ENCODE data around the gene TRIM71. TPM values are rescaled to one million over a fixed set of nuclear protein-coding genes. Genes with fewer than 3 reads are reported as not detected.

The TRIM71 gene
- total RNA-seq, 1 donor from 2014 or later: not detected

DNA sequence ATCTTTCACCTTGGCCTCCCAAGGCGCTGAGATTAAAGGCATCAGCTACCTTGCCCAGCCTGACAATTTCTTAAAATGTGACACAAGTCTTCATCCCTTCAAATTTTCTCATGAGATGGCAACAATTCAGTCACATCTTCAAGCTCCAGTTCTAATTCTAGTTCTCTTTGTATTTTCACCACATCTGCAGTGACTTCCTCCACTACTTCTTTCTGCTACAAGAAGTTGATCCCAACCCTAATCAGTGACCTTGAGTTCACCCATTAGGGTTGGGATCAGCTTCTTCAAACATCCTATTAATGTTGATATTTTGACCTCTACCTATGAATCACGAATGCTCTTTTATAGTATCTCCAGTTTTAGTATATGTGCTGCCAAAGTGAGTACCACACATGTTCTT is 59.8 kb downstream of the TRIM71 start:
- Mint-ChIP-seq H3K27ac (no peak overlapping the region), H3K9me3 (no peaks in the 10 kb centered on the region), H3K4me3 (no peak overlapping the region), H3K36me3 (ENCODE audit: low read depth) (no peaks in the 10 kb centered on the region), H3K27me3 (peaks cover 8% of the 10 kb centered on the region), H3K4me1 (no peaks in the 10 kb centered on the region)
- CTCF ChIA-PET: no interaction called here
- DNase-seq: no peak
- ATAC-seq (ENCODE audit: low read depth): no peak
- TF ChIP-seq, protein P1, sequence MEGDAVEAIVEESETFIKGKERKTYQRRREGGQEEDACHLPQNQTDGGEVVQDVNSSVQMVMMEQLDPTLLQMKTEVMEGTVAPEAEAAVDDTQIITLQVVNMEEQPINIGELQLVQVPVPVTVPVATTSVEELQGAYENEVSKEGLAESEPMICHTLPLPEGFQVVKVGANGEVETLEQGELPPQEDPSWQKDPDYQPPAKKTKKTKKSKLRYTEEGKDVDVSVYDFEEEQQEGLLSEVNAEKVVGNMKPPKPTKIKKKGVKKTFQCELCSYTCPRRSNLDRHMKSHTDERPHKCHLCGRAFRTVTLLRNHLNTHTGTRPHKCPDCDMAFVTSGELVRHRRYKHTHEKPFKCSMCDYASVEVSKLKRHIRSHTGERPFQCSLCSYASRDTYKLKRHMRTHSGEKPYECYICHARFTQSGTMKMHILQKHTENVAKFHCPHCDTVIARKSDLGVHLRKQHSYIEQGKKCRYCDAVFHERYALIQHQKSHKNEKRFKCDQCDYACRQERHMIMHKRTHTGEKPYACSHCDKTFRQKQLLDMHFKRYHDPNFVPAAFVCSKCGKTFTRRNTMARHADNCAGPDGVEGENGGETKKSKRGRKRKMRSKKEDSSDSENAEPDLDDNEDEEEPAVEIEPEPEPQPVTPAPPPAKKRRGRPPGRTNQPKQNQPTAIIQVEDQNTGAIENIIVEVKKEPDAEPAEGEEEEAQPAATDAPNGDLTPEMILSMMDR (IDR thresholded peaks at IDR 0.05): no peak
- intact Hi-C loops (cut with micrococcal nuclease): no loop called here
- POLR2A ChIA-PET: no interaction called here

DNA sequence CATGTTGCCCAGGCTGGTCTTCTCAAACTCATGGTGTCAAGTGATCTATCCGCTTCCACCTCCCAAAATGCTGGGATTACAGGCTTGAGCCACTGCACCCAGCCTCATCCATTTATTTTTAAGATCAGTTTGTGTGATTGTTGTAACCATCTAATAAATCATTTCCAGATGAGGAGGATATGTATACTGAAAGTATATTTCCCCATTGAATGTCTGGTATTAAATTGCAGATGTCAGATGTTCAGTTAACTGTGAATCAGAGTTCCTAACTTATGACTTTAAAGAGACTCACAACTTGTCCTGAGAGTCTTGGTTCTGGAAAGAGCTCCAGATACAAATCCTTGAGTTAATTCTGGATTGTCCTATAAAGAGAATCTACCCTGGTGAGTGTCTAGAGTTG is 62.4 kb downstream of the TRIM71 start:
- Mint-ChIP-seq H3K4me3 (no peak overlapping the region), H3K27me3 (peaks cover 3% of the 10 kb centered on the region), H3K27ac (no peak overlapping the region), H3K4me1 (peaks cover 4% of the 10 kb centered on the region), H3K36me3 (ENCODE audit: low read depth) (no peaks in the 10 kb centered on the region), H3K9me3 (no peaks in the 10 kb centered on the region)
- TF ChIP-seq, protein P1 (IDR thresholded peaks at IDR 0.05): no peak
- POLR2A ChIA-PET: no interaction called here
- intact Hi-C loops (cut with micrococcal nuclease): no loop called here
- no peak for ATAC-seq (ENCODE audit: low read depth)
- no peak for DNase-seq
- CTCF ChIA-PET: no interaction called here

DNA sequence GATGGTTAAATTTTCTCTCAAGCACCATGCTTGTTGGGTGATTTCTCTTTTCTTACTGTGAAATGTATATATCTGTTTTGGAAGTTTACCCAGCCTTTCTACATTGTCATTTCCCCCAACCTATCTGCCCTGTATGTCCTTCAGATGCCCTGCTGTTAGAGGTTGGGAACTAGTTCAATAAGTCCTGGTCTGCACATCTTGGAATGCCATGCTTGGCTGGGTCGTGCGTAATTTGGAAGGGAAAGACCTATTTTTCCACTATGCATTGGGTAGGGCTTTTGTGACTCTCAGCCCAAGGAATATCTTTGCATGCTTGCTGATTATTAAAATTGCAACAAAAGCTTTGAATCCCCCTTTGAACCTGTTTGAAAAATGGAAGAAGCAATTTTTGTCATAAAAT is 63.8 kb downstream of the TRIM71 start:
- DNase-seq: no peak
- H3K27me3 Mint-ChIP-seq: peaks cover 2% of the 10 kb centered on the region
- H3K4me3 Mint-ChIP-seq: no peak overlapping the region
- ATAC-seq (ENCODE audit: low read depth): no peak
- POLR2A ChIA-PET: no interaction called here
- H3K4me1 Mint-ChIP-seq: peaks cover 4% of the 10 kb centered on the region
- CTCF ChIA-PET: no interaction called here
- H3K9me3 Mint-ChIP-seq: no peaks in the 10 kb centered on the region
- no peaks in the 10 kb centered on the region for H3K36me3 Mint-ChIP-seq (ENCODE audit: low read depth)
- TF ChIP-seq, protein P1 (IDR thresholded peaks at IDR 0.05): no peak
- no peak overlapping the region for H3K27ac Mint-ChIP-seq
- intact Hi-C loops (cut with micrococcal nuclease): no loop called here

DNA sequence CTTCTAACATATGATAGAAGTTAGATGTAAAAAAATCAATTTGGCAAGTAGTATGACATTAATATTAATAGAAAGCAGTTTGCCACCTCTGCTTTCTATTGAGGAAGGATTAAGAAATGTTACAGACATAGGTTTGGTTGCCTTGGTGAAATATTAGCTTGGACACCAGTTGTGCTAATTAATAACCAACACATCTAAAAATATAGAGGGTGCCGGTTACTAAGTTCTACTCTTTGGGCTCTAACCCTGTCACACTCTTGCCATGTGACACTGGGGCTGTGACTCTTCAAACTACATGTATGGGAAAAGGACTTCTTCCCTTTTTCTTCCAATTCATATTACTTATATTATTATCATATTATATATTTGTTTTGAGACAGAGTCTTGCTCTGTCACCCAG is 64.4 kb downstream of the TRIM71 start:
- CTCF ChIA-PET: no interaction called here
- Mint-ChIP-seq H3K27ac (no peak overlapping the region), H3K4me1 (peaks cover 4% of the 10 kb centered on the region), H3K27me3 (no peaks in the 10 kb centered on the region), H3K4me3 (no peak overlapping the region), H3K36me3 (ENCODE audit: low read depth) (no peaks in the 10 kb centered on the region), H3K9me3 (no peaks in the 10 kb centered on the region)
- no peak for DNase-seq
- POLR2A ChIA-PET: no interaction called here
- ATAC-seq (ENCODE audit: low read depth): no peak
- intact Hi-C loops (cut with micrococcal nuclease): no loop called here
- TF ChIP-seq, protein P1 (IDR thresholded peaks at IDR 0.05): no peak

DNA sequence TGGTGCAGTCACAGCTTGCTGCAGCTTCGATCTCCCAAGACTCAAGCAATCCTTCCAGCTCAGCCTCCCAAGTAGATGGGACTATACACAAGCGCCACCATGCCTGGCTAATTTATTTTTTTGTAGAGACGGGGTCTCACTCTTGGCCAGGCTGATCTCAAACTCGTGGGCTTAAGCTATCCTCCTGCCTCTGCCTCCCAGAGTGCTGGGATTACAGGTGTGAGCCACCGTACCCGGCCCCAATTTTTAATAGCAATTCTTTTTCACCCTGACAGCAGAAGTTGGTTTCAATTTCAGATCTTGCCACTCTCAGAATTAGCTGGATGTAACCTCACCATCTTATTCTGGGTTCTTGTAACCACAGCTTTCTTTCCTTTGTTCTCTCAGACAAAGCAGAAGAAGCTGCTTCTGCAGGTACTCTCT is 64.8 kb downstream of the TRIM71 start:
- ATAC-seq (ENCODE audit: low read depth) (no peak), DNase-seq (no peak)
- H3K27ac Mint-ChIP-seq: no peak overlapping the region
- no peaks in the 10 kb centered on the region for H3K27me3 Mint-ChIP-seq
- POLR2A ChIA-PET: no interaction called here
- no peaks in the 10 kb centered on the region for H3K36me3 Mint-ChIP-seq (ENCODE audit: low read depth)
- intact Hi-C loops (cut with micrococcal nuclease): no loop called here
- H3K9me3 Mint-ChIP-seq: no peaks in the 10 kb centered on the region
- H3K4me1 Mint-ChIP-seq: peaks cover 4% of the 10 kb centered on the region
- CTCF ChIA-PET: no interaction called here
- H3K4me3 Mint-ChIP-seq: no peak overlapping the region
- TF ChIP-seq, protein P1 (IDR thresholded peaks at IDR 0.05): no peak
